Motor neuron (in vitro differentiated cells): Measurements from ENCODE around the gene NDUFB6. TPM values are rescaled to one million over a fixed set of nuclear protein-coding genes. Genes with fewer than 3 reads are reported as not detected.
A peak's percentile ranks its signal among the peaks of the same experiment; 100 is the strongest.
"Not testable (repeated sequence)": the region's sequence is repeated elsewhere in the genome, so short reads cannot be mapped to it uniquely, and the experiment has no call there.

Experiments
- ATAC-seq, 8 experiments: fragments of 200-7000 bp; cut with Tn5 transposase; replicated peaks in 6 of 8; 2 replicates each; pipeline ENCODE4 v1.8.0; 2021; ENCODE audit warnings: mild to moderate bottlenecking in 8 of 8, moderate library complexity in 8 of 8
- H3K27ac ChIP-seq, 2 donors: fragments of 250-450 bp; sonication (Bioruptor Pico); 2 replicates each; pipeline ENCODE4 v1.9.0; 2021; ENCODE audit warnings: antibody characterized with exemption in 2 of 2, mild to moderate bottlenecking in 2 of 2, moderate library complexity in 1 of 2
- H3K4me1 ChIP-seq, 2 donors: fragments of 250-450 bp; sonication (Bioruptor Pico); replicated peaks in 1 of 2; 2 replicates each; pipeline ENCODE4 v1.6.1; 2021; ENCODE audit warnings: antibody characterized with exemption in 2 of 2, mild to moderate bottlenecking in 2 of 2, moderate library complexity in 1 of 2
- H3K4me3 ChIP-seq, 5 donors: fragments of 250-450 bp; sonication (Bioruptor Pico); 2 replicates each; pipeline ENCODE4 v1.9.0; 2021; ENCODE audit warnings: antibody characterized with exemption in 5 of 5, mild to moderate bottlenecking in 5 of 5, moderate library complexity in 4 of 5
- WGBS, 10 experiments: fragments of 450-650 bp; shearing (Covaris generic); methylation state at CpG; one replicate each; pipeline ENCODE4 v1.0.0; 2022; 5-methylcytosine and 5-hydroxymethylcytosine counted together
- in situ Hi-C, 9 experiments: fragments of 400-800 bp; cut with MboI; loops; one replicate each; pipeline ENCODE4 v1.15.0; 2021; ENCODE audit warnings: low sequenced_read_pairs in 9 of 9, low pct_unique_long_range_greater_than_20kb in 2 of 9; ENCODE audit not compliant: unreplicated experiment in 9 of 9
- total RNA-seq, 8 experiments: library from RNA; unstranded; fragments of 300-600 nt; gene quantifications; 2 replicates each; pipeline versions ENCODE4 v1.2.3 to v1.2.4, GENCODE V29; 2022

The NDUFB6 gene
- total RNA-seq, 8 experiments from 2014 or later: 43.5 to 56.8 (median 49.4) TPM

GRCh38 chr9:32533336-32533735 is 39.6 kb downstream of the NDUFB6 start:
- no peaks in the 10 kb centered on the region for H3K4me1 ChIP-seq
- no peak for ATAC-seq
- no peak overlapping the region for H3K27ac ChIP-seq
- in situ Hi-C loops: no loop called here
- no peak overlapping the region for H3K4me3 ChIP-seq
- 79 to 100% (median 92%) methylated on average over 1 to 6 of the region's 6 CpGs for WGBS, 10 experiments

- ATAC-seq: no peak
- Histone ChIP-seq H3K4me3 (peak overlapping the region; percentile 48 to 66 (median 52)), H3K4me1 (peaks cover 0 to 4% of the 10 kb centered on the region in 2 donors), H3K27ac (no peak overlapping the region)
- in situ Hi-C loops: no loop called here
- WGBS, 10 experiments: 0 to 33% (median 9%) methylated on average over 1 to 2 of the region's 2 CpGs
Observed at GRCh38 chr9:32526707-32527048, 46.3 kb downstream of the NDUFB6 start.

GRCh38 chr9:32526041-32526706 is 46.8 kb downstream of the NDUFB6 start, which contains the start of gene RIGI:
Gene RIGI, minus strand, starts transcription at chr9:32526196. Its CDS starts 30 bp downstream, at chr9:32526166.
- H3K27ac ChIP-seq: no peak within 1 kb of the TSS
- WGBS, 10 experiments: 0 to 7% (median 0%) methylated on average over 2 to 22 of the region's 37 CpGs

GRCh38 chr9:32525709-32526030 is 47.3 kb downstream of the NDUFB6 start:
- Histone ChIP-seq H3K4me3 (peak overlapping the region; percentile 48 to 66 (median 52)), H3K4me1 (peaks cover 0 to 4% of the 10 kb centered on the region in 2 donors), H3K27ac (no peak overlapping the region)
- WGBS, 10 experiments: 0 to 40% (median 0%) methylated on average over 1 to 2 of the region's 4 CpGs; no CpG with 5 or more reads in 3 of the 10 experiments
- peak in 3 of 8 experiments; percentile 15 to 27 (median 20) for ATAC-seq
- in situ Hi-C loops: no loop called here

More at GRCh38 chr9:32526041-32526706, 46.8 kb downstream of the NDUFB6 start, which contains the start of gene RIGI:
- peak; percentile 88 to 94 (median 91) for ATAC-seq
- in situ Hi-C loops: no loop called here
- Histone ChIP-seq H3K4me1 (peaks cover 0 to 4% of the 10 kb centered on the region in 2 donors), H3K4me3 (peak within 1 kb of the TSS; percentile 48 to 66 (median 52))

- in situ Hi-C loops: no loop called here
- peak overlapping the region in 4 of 5 donors; percentile 48 to 66 (median 54) for H3K4me3 ChIP-seq
- peaks cover 0 to 4% of the 10 kb centered on the region in 2 donors for H3K4me1 ChIP-seq
- no peak overlapping the region for H3K27ac ChIP-seq
- peak in 5 of 8 experiments; percentile 5 to 26 (median 5) for ATAC-seq
- 5 to 88% (median 50%) methylated on average over 3 to 15 of the region's 22 CpGs; no CpG with 5 or more reads in 1 of the 10 experiments for WGBS, 10 experiments
Observed at GRCh38 chr9:32524892-32525708, 47.9 kb downstream of the NDUFB6 start.

- in situ Hi-C loops, H3K4me1 ChIP-seq, H3K27ac ChIP-seq, ATAC-seq: not testable (repeated sequence)
- WGBS, 10 experiments: 76 to 100% (median 94%) methylated on average over 1 to 9 of the region's 11 CpGs; no CpG with 5 or more reads in 2 of the 10 experiments
- H3K4me3 ChIP-seq: peak overlapping the region in 2 of 5 donors; percentile 48 to 55
Observed at GRCh38 chr9:32524558-32524891, 48.4 kb downstream of the NDUFB6 start.

- no peak overlapping the region for H3K4me3 ChIP-seq
- WGBS, 10 experiments: 20 to 100% (median 100%) methylated on average over 1 of the region's 1 CpG; no CpG with 5 or more reads in 3 of the 10 experiments
- no peak overlapping the region for H3K27ac ChIP-seq
Observed at GRCh38 chr9:32523910-32524309, 49.0 kb downstream of the NDUFB6 start.

GRCh38 chr9:32518276-32518675 is 54.7 kb downstream of the NDUFB6 start:
- Histone ChIP-seq H3K27ac (no peak overlapping the region), H3K4me1 (no peaks in the 10 kb centered on the region), H3K4me3 (no peak overlapping the region)
- WGBS, 10 experiments: 36 to 100% (median 79%) methylated on average over 1 of the region's 1 CpG
- in situ Hi-C loops: no loop called here
- ATAC-seq: no peak

More at GRCh38 chr9:32523910-32524309, 49.0 kb downstream of the NDUFB6 start:
- no peak for ATAC-seq
- peaks cover 0 to 4% of the 10 kb centered on the region in 2 donors for H3K4me1 ChIP-seq
- in situ Hi-C loops: no loop called here

GRCh38 chr9:32516241-32516640 is 56.7 kb downstream of the NDUFB6 start:
- no peak overlapping the region for H3K4me3 ChIP-seq

GRCh38 chr9:32508728-32509127 is 64.2 kb downstream of the NDUFB6 start:
- no peaks in the 10 kb centered on the region for H3K4me1 ChIP-seq
- no peak for ATAC-seq
- no peak overlapping the region for H3K27ac ChIP-seq
- 80 to 100% methylated on average over 1 of the region's 1 CpG; no CpG with 5 or more reads in 8 of the 10 experiments for WGBS, 10 experiments
- in situ Hi-C loops: no loop called here
- no peak overlapping the region for H3K4me3 ChIP-seq

More at GRCh38 chr9:32516241-32516640, 56.7 kb downstream of the NDUFB6 start:
- no peak overlapping the region for H3K27ac ChIP-seq
- ATAC-seq: no peak
- no peaks in the 10 kb centered on the region for H3K4me1 ChIP-seq
- in situ Hi-C loops: no loop called here

- Histone ChIP-seq H3K27ac (no peak overlapping the region), H3K4me3 (no peak overlapping the region), H3K4me1 (no peaks in the 10 kb centered on the region)
- in situ Hi-C loops: no loop called here
- 0 to 100% (median 49%) methylated on average over 1 to 3 of the region's 3 CpGs; no CpG with 5 or more reads in 1 of the 10 experiments for WGBS, 10 experiments
- peak in 3 of 8 experiments; percentile 13 to 67 (median 67) for ATAC-seq
Observed at GRCh38 chr9:32503008-32503407, 70.0 kb downstream of the NDUFB6 start.
